ENCODE results near the gene RICTOR.

Gene RICTOR

GRCh38 chr5:39108987-39109386, 34.8 kb upstream of the RICTOR start:
- no peaks in the 10 kb centered on the region for H3K9me3 Mint-ChIP-seq
- H3K27me3 Mint-ChIP-seq: no peaks in the 10 kb centered on the region
- no peak for ATAC-seq (replicated peaks)
- H3K36me3 Mint-ChIP-seq (ENCODE audit: insufficient read depth): peaks cover 56% of the 10 kb centered on the region
- no peak overlapping the region for H3K4me3 Mint-ChIP-seq
- H3K4me1 Mint-ChIP-seq (ENCODE audit: low read depth in 2 of 2): peaks cover 0 to 4% of the 10 kb centered on the region in 2 donors
- H3K27ac Mint-ChIP-seq: peak overlapping the region in 1 of 2 donors; percentile 50
- DNase-seq: no peak

- peaks cover 0 to 10% of the 10 kb centered on the region in 2 donors for H3K4me1 Mint-ChIP-seq (ENCODE audit: low read depth in 2 of 2)
- no peaks in the 10 kb centered on the region for H3K9me3 Mint-ChIP-seq
- H3K27me3 Mint-ChIP-seq: no peaks in the 10 kb centered on the region
- H3K36me3 Mint-ChIP-seq (ENCODE audit: insufficient read depth): peaks cover 46% of the 10 kb centered on the region
- ATAC-seq (replicated peaks) (no peak), DNase-seq (no peak)
- H3K4me3 Mint-ChIP-seq: no peak overlapping the region
- H3K27ac Mint-ChIP-seq: no peak overlapping the region
Observed at GRCh38 chr5:39107350-39107749, 33.2 kb upstream of the RICTOR start.

GRCh38 chr5:39106322-39106721, 32.1 kb upstream of the RICTOR start:
- peak overlapping the region in 1 of 2 donors; percentile 20 for H3K27ac Mint-ChIP-seq
- H3K27me3 Mint-ChIP-seq: no peaks in the 10 kb centered on the region
- H3K4me1 Mint-ChIP-seq (ENCODE audit: low read depth in 2 of 2): peaks cover 1 to 14% of the 10 kb centered on the region in 2 donors
- no peaks in the 10 kb centered on the region for H3K9me3 Mint-ChIP-seq
- no peak for ATAC-seq (replicated peaks)
- no peak overlapping the region for H3K4me3 Mint-ChIP-seq
- DNase-seq: no peak
- peaks cover 45% of the 10 kb centered on the region for H3K36me3 Mint-ChIP-seq (ENCODE audit: insufficient read depth)

- no peak for DNase-seq
- Mint-ChIP-seq H3K36me3 (ENCODE audit: insufficient read depth) (peaks cover 32% of the 10 kb centered on the region), H3K27me3 (no peaks in the 10 kb centered on the region), H3K27ac (peak overlapping the region in 1 of 2 donors; percentile 44), H3K4me1 (ENCODE audit: low read depth in 2 of 2) (peaks cover 14 to 28% of the 10 kb centered on the region in 2 donors), H3K4me3 (no peak overlapping the region), H3K9me3 (no peaks in the 10 kb centered on the region)
- no peak for ATAC-seq (replicated peaks)
Observed at GRCh38 chr5:39104221-39104620, 30.0 kb upstream of the RICTOR start.

- H3K36me3 Mint-ChIP-seq (ENCODE audit: insufficient read depth): peaks cover 27% of the 10 kb centered on the region
- ATAC-seq (replicated peaks) (no peak), DNase-seq (no peak)
- H3K27ac Mint-ChIP-seq: peak overlapping the region in 1 of 2 donors; percentile 83
- H3K27me3 Mint-ChIP-seq: no peaks in the 10 kb centered on the region
- H3K9me3 Mint-ChIP-seq: no peaks in the 10 kb centered on the region
- peaks cover 16 to 30% of the 10 kb centered on the region in 2 donors for H3K4me1 Mint-ChIP-seq (ENCODE audit: low read depth in 2 of 2)
- H3K4me3 Mint-ChIP-seq: no peak overlapping the region
Observed at GRCh38 chr5:39102684-39103155, 28.5 kb upstream of the RICTOR start.

- peak overlapping the region in 1 of 2 donors; percentile 40 for H3K4me3 Mint-ChIP-seq
- ATAC-seq (replicated peaks) (peak; percentile 26), DNase-seq (no peak)
- peaks cover 16 to 30% of the 10 kb centered on the region in 2 donors for H3K4me1 Mint-ChIP-seq (ENCODE audit: low read depth in 2 of 2)
- peak overlapping the region; percentile 60 to 83 for H3K27ac Mint-ChIP-seq
- H3K9me3 Mint-ChIP-seq: no peaks in the 10 kb centered on the region
- H3K27me3 Mint-ChIP-seq: no peaks in the 10 kb centered on the region
- peaks cover 16% of the 10 kb centered on the region for H3K36me3 Mint-ChIP-seq (ENCODE audit: insufficient read depth)
Observed at GRCh38 chr5:39100851-39101396, 26.7 kb upstream of the RICTOR start.

GRCh38 chr5:39100301-39100850, 26.2 kb upstream of the RICTOR start:
- peak overlapping the region in 1 of 2 donors; percentile 40 for H3K4me3 Mint-ChIP-seq

GRCh38 chr5:39099831-39100230, 25.6 kb upstream of the RICTOR start:
- no peaks in the 10 kb centered on the region for H3K27me3 Mint-ChIP-seq
- H3K4me1 Mint-ChIP-seq (ENCODE audit: low read depth in 2 of 2): peaks cover 16 to 30% of the 10 kb centered on the region in 2 donors
- peak overlapping the region in 1 of 2 donors; percentile 40 for H3K4me3 Mint-ChIP-seq
- H3K36me3 Mint-ChIP-seq (ENCODE audit: insufficient read depth): peaks cover 7% of the 10 kb centered on the region
- no peak for ATAC-seq (replicated peaks)
- H3K27ac Mint-ChIP-seq: peak overlapping the region; percentile 60 to 83
- no peak for DNase-seq
- no peaks in the 10 kb centered on the region for H3K9me3 Mint-ChIP-seq

More at GRCh38 chr5:39100301-39100850, 26.2 kb upstream of the RICTOR start:
- ATAC-seq (replicated peaks): no peak
- Mint-ChIP-seq H3K27me3 (no peaks in the 10 kb centered on the region), H3K9me3 (no peaks in the 10 kb centered on the region), H3K36me3 (ENCODE audit: insufficient read depth) (peaks cover 12% of the 10 kb centered on the region), H3K27ac (peak overlapping the region; percentile 60 to 83), H3K4me1 (ENCODE audit: low read depth in 2 of 2) (peaks cover 16 to 30% of the 10 kb centered on the region in 2 donors)
- DNase-seq: no peak

- DNase-seq: no peak
- no peak for ATAC-seq (replicated peaks)
- no peak overlapping the region for H3K4me3 Mint-ChIP-seq
- peaks cover 18 to 29% of the 10 kb centered on the region in 2 donors for H3K27me3 Mint-ChIP-seq
- no peaks in the 10 kb centered on the region for H3K36me3 Mint-ChIP-seq (ENCODE audit: insufficient read depth)
- H3K9me3 Mint-ChIP-seq: no peaks in the 10 kb centered on the region
- H3K4me1 Mint-ChIP-seq (ENCODE audit: low read depth in 2 of 2): no peaks in the 10 kb centered on the region
- H3K27ac Mint-ChIP-seq: no peak overlapping the region
Observed at GRCh38 chr5:39093352-39093751, 19.2 kb upstream of the RICTOR start.

- ATAC-seq (replicated peaks): no peak
- Mint-ChIP-seq H3K4me1 (ENCODE audit: low read depth in 2 of 2) (no peaks in the 10 kb centered on the region), H3K4me3 (no peak overlapping the region), H3K27ac (no peak overlapping the region), H3K36me3 (ENCODE audit: insufficient read depth) (no peaks in the 10 kb centered on the region), H3K27me3 (peaks cover 21 to 34% of the 10 kb centered on the region in 2 donors), H3K9me3 (no peaks in the 10 kb centered on the region)
- DNase-seq: no peak
Observed at GRCh38 chr5:39092581-39093351, 18.6 kb upstream of the RICTOR start.

GRCh38 chr5:39091940-39092580, 17.9 kb upstream of the RICTOR start:
- Mint-ChIP-seq H3K9me3 (peaks cover 0 to 1% of the 10 kb centered on the region in 2 donors), H3K4me3 (no peak overlapping the region), H3K4me1 (ENCODE audit: low read depth in 2 of 2) (no peaks in the 10 kb centered on the region), H3K27ac (no peak overlapping the region), H3K27me3 (peaks cover 22 to 38% of the 10 kb centered on the region in 2 donors), H3K36me3 (ENCODE audit: insufficient read depth) (no peaks in the 10 kb centered on the region)
- DNase-seq (no peak), ATAC-seq (replicated peaks) (no peak)

- no peak overlapping the region for H3K27ac Mint-ChIP-seq
- H3K4me1 Mint-ChIP-seq (ENCODE audit: low read depth in 2 of 2): peaks cover 0 to 5% of the 10 kb centered on the region in 2 donors
- H3K36me3 Mint-ChIP-seq (ENCODE audit: insufficient read depth): no peaks in the 10 kb centered on the region
- H3K9me3 Mint-ChIP-seq: peaks cover 0 to 7% of the 10 kb centered on the region in 2 donors
- H3K4me3 Mint-ChIP-seq: no peak overlapping the region
- H3K27me3 Mint-ChIP-seq: peaks cover 67% of the 10 kb centered on the region in 2 donors
- ATAC-seq (replicated peaks) (no peak), DNase-seq (no peak)
Observed at GRCh38 chr5:39083968-39084367, 9.8 kb upstream of the RICTOR start.

- peaks cover 57% of the 10 kb centered on the region in 2 donors for H3K27me3 Mint-ChIP-seq
- H3K27ac Mint-ChIP-seq: no peak overlapping the region
- DNase-seq (no peak), ATAC-seq (replicated peaks) (no peak)
- H3K4me1 Mint-ChIP-seq (ENCODE audit: low read depth in 2 of 2): peaks cover 0 to 5% of the 10 kb centered on the region in 2 donors
- H3K36me3 Mint-ChIP-seq (ENCODE audit: insufficient read depth): no peaks in the 10 kb centered on the region
- no peak overlapping the region for H3K4me3 Mint-ChIP-seq
- H3K9me3 Mint-ChIP-seq: peaks cover 0 to 7% of the 10 kb centered on the region in 2 donors
Observed at GRCh38 chr5:39082995-39083394, 8.8 kb upstream of the RICTOR start.

Data from effector memory CD8-positive, alpha-beta T cell (primary cell).